ENCODE data around the gene YY1. TPM values are rescaled to one million over a fixed set of nuclear protein-coding genes. Genes with fewer than 3 reads are reported as not detected.

The YY1 gene
- total RNA-seq, 1 donor from 2014 or later: 89.0 TPM

GRCh38 chr14:100262545-100262944, 23.6 kb downstream of the YY1 start:
- Mint-ChIP-seq H3K27ac (no peak overlapping the region), H3K9me3 (no peaks in the 10 kb centered on the region), H3K27me3 (ENCODE audit: low read depth) (no peaks in the 10 kb centered on the region)

GRCh38 chr14:100263141-100263540, 24.2 kb downstream of the YY1 start:
- Mint-ChIP-seq H3K27me3 (ENCODE audit: low read depth) (no peaks in the 10 kb centered on the region), H3K4me3 (no peak overlapping the region), H3K4me1 (no peaks in the 10 kb centered on the region), H3K27ac (no peak overlapping the region), H3K9me3 (no peaks in the 10 kb centered on the region), H3K36me3 (peaks cover 21% of the 10 kb centered on the region)
- DNase-seq (ENCODE audit: low spot score in 2 of 2, unreplicated experiment in 2 of 2): no peak
- no peak for TF ChIP-seq CTCF (IDR thresholded peaks at IDR 0.05; ENCODE audit: unreplicated experiment)

More at GRCh38 chr14:100262545-100262944, 23.6 kb downstream of the YY1 start:
- DNase-seq (ENCODE audit: low spot score in 2 of 2, unreplicated experiment in 2 of 2): no peak
- Mint-ChIP-seq H3K4me1 (no peaks in the 10 kb centered on the region), H3K4me3 (no peak overlapping the region), H3K36me3 (peaks cover 21% of the 10 kb centered on the region)
- no peak for TF ChIP-seq CTCF (IDR thresholded peaks at IDR 0.05; ENCODE audit: unreplicated experiment)

- Mint-ChIP-seq H3K4me3 (no peak overlapping the region), H3K9me3 (no peaks in the 10 kb centered on the region), H3K36me3 (peaks cover 14% of the 10 kb centered on the region), H3K27me3 (ENCODE audit: low read depth) (no peaks in the 10 kb centered on the region), H3K4me1 (peaks cover 7% of the 10 kb centered on the region), H3K27ac (no peak overlapping the region)
- no peak for DNase-seq (ENCODE audit: low spot score in 2 of 2, unreplicated experiment in 2 of 2)
- TF ChIP-seq CTCF (IDR thresholded peaks at IDR 0.05; ENCODE audit: unreplicated experiment): no peak
Observed at GRCh38 chr14:100267990-100268389, 29.0 kb downstream of the YY1 start.

- H3K27me3 Mint-ChIP-seq (ENCODE audit: low read depth): no peaks in the 10 kb centered on the region
Observed at GRCh38 chr14:100268591-100269207, 29.8 kb downstream of the YY1 start.

GRCh38 chr14:100271247-100271939, 32.4 kb downstream of the YY1 start:
- no peak for DNase-seq (ENCODE audit: low spot score in 2 of 2, unreplicated experiment in 2 of 2)
- no peaks in the 10 kb centered on the region for H3K27me3 Mint-ChIP-seq (ENCODE audit: low read depth)
- no peaks in the 10 kb centered on the region for H3K9me3 Mint-ChIP-seq
- H3K4me3 Mint-ChIP-seq: no peak overlapping the region
- H3K4me1 Mint-ChIP-seq: peaks cover 10% of the 10 kb centered on the region
- H3K36me3 Mint-ChIP-seq: peaks cover 4% of the 10 kb centered on the region
- H3K27ac Mint-ChIP-seq: peak overlapping the region; percentile 66
- peak; percentile 53 for TF ChIP-seq CTCF (IDR thresholded peaks at IDR 0.05; ENCODE audit: unreplicated experiment)

More at GRCh38 chr14:100268591-100269207, 29.8 kb downstream of the YY1 start:
- H3K36me3 Mint-ChIP-seq: peaks cover 13% of the 10 kb centered on the region
- no peak for TF ChIP-seq CTCF (IDR thresholded peaks at IDR 0.05; ENCODE audit: unreplicated experiment)
- no peak for DNase-seq (ENCODE audit: low spot score in 2 of 2, unreplicated experiment in 2 of 2)
- H3K9me3 Mint-ChIP-seq: no peaks in the 10 kb centered on the region
- H3K4me1 Mint-ChIP-seq: peaks cover 7% of the 10 kb centered on the region
- H3K27ac Mint-ChIP-seq: no peak overlapping the region
- H3K4me3 Mint-ChIP-seq: no peak overlapping the region

Data from mesothelial cell of epicardium (in vitro differentiated cells).